GM21515 (cell line): ENCODE results near the gene GPR31.
"Not testable (repeated sequence)": the region's sequence is repeated elsewhere in the genome, so short reads cannot be mapped to it uniquely, and the experiment has no call there.

Experiments
- ATAC-seq: cut with Tn5 transposase; IDR thresholded peaks from one replicate; pipeline ENCODE4 v1.9.1; 2021; ENCODE audit not compliant: unreplicated experiment

Gene GPR31

DNA sequence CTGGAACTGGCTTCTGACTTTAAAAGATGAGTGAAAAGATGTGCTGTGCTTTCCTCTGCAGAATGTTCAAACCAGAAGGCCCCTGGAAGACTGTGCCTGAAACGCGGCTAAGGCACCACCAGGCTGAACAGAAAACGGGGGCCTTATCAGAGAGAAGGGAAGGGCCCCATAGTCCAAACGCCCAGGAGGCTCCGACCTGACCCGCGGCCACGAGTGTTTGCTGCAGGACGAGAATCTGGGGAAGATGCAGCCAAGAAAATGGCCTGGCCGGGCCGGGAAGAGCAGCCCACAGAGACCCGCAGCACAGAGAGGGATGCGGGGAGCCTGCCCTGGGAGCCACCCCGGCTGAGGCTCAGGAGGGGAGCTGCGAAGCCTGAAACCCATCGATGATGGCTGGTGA lies 10.5 kb upstream of the GPR31 start:
- ATAC-seq: not testable (repeated sequence)

DNA sequence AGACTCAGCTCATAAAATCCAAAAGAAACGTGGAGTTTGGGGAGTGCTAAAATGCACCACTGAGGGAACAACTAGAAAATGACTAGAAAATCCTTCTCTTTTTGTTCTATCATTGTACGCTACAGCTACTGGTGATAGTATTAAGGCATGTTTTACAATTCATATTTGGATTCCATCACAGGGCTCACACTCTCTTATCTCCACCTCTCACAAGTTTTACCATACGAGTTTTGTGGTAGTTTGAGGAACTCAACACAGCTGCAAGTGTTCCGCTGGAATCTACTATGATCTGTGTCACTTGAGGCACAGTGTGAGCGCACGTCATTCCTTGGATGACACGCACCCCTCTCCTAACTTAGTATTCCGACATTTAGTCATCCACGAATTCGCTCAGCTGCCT lies 9.9 kb upstream of the GPR31 start:
- not testable (repeated sequence) for ATAC-seq

DNA sequence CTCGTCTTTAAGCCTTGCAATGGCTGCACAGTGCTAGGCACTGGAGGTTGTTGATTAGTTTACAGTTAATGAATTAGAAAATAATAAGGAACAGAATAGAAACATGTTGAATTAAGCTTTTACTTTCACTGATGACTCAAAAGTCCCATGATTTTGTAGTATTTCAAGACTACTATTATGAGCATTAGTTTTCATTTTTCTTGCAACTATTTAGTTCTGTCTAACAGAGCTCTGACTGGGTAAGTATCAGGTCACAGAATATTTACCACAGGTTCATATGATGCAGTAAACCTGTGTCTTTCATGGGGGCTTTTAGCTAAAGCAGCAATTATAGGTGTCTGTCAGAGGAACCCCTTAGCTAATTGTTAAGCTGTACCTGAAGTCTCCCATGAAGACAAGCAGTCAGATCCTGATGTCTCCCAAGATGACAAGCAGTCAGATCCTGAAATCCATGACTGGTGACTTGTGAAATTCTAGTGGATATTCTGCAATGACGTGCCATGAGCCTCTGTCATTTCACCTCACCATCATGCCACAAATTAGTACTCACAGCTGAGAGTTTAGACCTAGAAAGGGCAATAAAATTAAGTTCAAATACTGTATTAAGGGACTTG lies 8.2 kb upstream of the GPR31 start:
- no peak for ATAC-seq

DNA sequence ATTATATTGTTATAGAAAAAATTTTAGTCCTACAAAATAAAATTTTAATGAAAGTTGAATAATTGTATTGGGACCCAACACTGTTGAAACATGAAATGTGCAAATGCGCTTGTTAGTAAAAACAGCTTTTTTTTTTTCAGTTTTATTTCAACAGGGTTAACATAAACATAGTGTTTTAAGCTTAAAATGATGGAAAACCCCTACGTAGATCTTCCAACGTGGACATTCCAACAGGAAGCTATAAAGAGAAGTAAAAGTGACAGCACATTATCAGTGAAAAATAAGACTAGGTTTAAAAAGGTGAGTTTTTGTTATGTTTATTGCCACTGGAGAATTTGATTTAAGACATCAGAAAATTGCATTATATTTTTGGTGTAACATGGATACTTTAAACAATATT lies 6.5 kb upstream of the GPR31 start:
- ATAC-seq: no peak

DNA sequence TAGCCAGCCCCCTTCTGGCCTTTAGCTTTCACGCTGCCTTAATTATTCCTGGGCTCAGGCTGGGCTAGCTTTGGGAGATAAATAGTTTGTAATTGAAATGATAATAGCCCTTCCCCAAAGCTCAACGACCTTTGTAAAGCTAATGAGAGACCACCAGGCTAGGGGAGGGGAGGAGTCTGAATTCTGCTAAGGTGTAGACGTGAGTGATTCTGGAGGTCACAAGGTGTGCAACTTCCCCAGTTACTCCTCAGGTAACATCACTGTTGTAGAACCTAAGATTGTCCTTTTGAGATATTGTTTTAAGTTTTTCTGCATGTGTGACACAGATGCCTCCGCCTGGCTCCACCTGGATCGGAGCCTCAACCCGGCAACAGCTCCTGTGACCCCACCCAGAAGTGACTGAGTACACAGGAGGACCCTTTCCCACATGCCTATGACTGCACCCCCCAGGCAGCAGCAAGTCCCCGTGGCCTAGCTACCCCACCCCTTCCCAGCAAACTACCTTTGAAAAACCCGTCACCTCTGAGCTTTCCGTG lies 5.8 kb upstream of the GPR31 start:
- no peak for ATAC-seq

DNA sequence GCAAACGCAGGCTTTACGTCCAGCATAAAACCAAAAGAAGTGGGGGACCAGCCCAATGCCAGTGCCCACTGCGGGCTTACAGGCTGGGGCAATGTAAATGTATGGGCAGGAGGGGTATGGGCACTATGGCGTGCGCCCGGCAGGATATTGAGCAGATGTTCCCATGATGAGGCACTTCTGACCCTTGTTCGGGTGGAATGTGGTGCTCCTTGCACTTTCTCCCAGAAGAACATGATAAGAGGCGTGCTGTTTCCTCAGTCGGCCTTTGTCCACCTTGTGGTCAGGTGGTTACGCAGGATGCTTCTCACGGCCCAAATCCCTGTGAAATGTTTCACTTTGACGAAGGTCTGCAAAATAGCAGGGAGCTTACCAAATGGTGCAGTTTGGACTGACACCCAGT lies 4.8 kb upstream of the GPR31 start:
- no peak for ATAC-seq

DNA sequence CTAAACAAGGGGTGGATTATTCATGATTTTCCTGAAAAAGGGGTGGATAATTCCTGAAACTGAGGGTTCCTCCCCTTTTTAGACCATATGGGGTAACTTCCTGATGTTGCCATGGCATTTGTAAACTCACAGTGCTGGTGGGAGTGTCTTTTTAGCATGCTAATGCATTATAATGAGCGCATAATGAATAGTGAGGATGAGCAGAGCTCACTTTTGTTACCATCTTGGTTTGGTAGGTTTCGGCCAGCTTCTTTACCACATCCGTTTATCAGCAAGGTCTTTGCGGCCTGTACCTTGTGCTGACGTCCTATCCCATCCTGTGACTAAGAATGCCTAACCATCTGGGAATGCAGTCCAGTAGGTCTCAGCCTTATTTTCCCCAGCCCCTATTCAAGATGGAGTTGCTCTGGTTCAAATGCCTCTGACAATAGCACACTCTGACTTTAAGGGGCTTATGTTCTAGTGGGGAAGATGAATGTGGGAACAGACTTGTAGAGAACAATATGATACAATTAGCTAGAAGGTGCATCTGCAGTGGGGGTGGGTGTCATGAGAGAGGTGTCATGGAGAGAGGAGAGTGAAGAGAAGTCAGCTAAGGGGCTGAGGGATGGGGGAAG lies 4.2 kb upstream of the GPR31 start:
- no peak for ATAC-seq

DNA sequence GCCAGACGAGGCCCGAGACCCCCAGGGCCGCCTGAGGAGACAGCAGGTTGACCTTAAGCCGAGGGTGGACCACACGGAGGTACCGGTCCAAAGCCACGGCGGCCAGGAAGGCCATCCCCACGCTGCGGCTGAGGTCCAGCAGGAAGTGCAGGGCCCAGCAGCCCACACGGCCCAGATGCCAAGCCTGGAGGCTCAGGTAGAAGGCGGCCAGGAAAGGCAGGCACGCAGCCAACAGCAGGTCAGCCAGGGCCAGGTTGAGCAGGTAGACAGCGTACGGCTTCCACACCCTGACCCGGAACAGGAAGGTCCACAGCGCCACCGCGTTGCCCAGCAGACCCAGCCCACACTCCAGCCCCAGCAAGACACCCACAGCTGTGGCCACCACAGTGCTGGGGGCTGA lies 366 bp downstream of the GPR31 start:
- ATAC-seq: no peak

DNA sequence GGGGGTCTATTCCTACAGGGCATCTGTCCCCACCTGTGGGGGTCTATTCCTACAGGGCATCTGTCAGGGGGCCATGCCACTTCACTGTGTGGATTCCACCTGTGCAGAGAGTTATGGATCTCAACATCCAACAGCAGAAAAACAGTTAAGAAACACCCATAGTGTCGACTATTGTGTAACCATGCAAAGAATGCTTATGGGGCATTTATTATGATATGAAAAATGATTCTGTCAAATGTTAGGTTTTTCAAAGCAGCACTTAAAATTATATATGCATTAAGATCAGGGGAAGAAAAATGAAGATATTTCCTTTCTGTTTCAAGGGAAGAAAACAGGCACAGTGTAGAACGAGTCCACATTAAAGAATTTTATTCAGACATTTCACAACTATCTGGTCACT lies 2.9 kb downstream of the GPR31 start:
- no peak for ATAC-seq

DNA sequence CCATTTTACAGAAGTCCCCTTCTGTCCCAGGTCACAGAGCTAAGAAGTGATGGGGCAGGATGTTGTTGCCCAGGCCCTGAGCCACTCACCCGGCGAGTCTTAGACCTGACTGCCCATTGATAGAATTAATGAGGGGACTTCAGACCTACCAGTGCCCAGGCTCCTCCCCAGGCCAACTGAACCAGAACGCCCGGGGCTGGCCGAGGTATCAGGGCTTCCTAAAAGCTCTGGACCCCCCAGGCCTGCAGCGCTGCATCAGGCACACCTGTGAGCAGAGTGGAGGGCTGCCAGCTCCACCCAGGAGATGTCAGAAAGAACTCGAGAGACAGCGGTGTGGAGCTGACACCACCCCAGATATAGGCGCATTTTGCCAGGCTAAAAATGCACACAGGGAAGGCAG lies 3.5 kb downstream of the GPR31 start:
- ATAC-seq: no peak

DNA sequence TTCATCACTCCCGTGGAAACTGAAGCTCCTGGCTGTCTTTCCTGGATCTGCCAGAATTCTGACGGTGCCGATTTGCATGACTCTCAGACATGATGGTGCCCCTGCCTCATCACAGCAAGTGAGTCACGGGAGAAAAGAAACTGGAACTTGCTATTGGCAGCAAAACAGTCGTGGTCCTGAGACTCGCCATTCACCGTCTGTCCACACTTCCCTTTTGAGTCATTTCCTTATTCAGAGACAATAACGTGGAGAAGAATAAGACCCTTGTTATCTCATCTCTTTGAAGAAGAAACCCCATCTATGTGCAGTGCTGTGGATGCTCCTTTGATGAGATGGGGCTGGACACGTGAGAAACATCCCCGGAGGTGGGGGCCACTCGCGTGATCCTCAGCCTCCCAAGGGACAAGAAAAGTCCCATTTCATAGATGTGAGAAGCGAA lies 4.2 kb downstream of the GPR31 start:
- peak; percentile 48 for ATAC-seq

DNA sequence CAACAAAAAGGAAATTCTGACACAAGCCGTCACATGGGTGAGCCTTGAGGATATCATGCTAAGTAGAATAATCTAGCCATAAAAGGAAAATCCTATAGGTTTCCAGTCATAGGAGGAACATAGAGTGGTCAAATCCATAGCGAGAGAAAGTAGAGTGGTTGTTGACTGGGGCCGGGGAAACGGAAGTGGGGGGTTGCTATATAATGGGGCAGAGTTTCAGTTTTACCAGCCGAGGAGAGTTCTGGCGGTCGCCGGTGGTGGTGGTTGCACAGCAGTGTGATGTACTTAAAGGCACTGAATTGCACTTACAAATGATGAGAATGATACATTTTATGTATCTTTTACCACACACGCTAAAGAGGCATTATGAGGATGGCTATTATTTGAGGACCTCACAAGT lies 4.9 kb downstream of the GPR31 start:
- ATAC-seq: peak; percentile 43

DNA sequence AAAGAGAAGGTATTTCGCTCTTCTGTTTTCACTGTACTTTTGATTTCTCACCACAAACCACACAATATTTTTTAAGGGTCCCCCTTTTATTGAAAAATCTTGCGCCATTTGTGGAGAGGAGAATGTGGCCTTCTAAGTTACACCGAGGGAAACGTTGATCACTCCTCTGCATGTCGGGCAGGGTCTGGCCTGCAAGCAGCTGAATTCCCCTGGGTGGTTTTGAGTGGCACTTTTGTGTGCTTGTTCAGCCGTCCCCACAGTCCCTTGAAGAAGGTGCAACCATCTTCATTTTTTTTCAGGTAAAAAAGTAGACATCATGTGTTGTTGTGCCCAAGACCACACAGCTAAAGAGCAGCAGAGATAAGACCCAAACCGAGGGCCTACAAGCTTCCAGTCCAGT lies 6.1 kb downstream of the GPR31 start:
- ATAC-seq: peak; percentile 19

DNA sequence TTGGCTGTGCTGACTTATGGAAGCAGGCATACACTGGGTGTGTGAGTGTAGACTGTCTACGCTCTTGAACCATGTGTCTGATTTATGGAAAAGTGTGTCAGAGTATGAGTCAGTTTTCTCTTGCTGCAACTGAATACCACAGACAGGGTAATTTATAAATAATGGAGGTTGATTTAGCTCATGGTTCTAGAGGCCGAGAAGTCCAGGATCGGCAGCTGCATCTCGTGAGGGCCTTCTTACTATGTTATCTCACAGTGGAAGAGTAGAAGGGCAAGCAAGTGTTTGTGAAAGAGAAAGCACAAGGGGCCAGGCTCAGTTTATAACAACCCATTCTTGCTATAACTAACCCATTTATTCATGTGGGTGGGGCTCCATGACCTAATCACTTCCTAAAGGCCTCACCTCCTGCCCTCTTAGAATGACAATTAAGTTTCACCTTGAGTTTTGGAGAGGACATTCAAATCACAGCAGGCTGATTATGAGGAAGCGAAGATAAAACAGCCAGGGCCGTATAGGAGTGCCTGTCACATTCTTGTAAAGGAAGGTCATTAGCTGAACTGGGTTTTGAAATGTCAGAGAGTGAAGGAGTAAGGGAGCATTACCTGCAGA lies 6.7 kb downstream of the GPR31 start:
- ATAC-seq: peak; percentile 54

DNA sequence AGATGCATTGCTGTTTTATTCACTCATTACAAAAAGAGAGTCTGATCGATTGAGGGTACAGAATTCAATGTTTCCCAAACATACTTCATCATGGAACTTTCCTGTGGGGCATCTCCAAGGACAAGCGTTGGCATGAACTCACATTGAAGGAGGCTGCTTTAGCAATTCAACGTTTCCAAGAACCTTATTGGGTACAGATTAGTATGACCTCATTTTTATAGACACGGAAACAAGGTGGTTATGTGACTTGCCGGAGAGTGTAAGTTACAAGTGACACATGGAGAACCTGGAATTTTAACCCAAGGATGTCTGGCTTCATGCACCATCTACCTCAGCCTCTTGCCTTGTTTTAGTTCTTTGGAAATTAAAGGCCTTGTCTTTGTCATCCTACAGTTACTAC lies 8.8 kb downstream of the GPR31 start:
- ATAC-seq: no peak

DNA sequence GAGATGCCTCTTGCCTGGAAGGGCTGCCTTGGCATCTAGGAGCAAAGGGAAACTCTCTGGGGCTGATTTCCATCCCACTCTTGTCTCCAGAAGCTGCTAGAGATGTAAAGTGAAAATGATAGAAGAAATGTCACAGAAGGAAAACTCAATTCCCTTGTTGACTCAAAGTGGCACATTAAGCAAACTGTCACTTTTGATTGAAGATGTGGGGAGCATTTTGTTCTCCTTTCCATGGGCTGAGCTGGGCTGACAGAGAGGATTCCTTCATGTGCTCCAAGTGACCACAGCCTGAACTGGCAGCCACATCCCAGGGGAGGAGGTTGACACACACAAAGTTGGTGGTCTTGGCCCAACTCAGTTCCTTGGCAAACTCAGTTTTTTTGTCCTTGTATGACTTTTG lies 9.8 kb downstream of the GPR31 start:
- ATAC-seq: no peak

DNA sequence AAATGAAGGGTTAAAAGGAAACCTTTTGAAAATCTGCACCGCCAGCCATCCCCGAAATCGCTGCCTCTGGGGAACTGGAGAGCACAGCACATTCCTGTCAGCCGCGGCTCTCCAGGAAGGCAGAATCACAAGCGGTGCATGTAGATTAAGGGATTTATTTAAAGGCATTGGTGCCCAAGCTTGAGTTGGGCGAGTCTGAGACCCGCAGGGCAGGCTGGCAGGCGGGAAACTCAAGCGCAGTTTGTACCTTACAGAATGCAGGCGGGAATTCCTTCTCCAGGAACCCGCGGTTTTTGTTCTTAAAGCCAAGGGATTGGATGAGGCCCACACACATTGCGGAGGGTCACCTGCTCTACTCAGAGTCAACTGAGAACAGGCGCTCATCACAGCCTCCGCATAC lies 10.8 kb downstream of the GPR31 start:
- no peak for ATAC-seq

DNA sequence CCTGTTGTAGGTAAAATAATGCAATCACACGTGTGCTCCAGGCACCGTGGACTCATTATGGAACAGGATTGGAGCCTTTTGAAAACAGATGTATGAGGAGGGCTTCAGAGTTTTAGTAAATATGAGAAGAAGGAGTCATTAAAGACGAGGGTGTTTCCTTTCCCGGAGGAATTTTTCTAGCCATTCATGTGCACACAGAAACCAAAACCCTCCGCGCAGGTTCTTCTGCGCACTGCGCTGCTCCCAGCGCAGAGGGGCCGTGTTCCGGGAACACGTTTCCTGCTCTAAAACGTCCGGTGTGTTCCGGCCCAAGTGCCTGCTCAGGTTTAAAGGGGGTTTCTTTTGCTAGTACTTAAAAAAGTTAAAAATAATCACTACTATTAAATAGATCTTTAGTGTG lies 11.6 kb downstream of the GPR31 start:
- ATAC-seq: no peak

DNA sequence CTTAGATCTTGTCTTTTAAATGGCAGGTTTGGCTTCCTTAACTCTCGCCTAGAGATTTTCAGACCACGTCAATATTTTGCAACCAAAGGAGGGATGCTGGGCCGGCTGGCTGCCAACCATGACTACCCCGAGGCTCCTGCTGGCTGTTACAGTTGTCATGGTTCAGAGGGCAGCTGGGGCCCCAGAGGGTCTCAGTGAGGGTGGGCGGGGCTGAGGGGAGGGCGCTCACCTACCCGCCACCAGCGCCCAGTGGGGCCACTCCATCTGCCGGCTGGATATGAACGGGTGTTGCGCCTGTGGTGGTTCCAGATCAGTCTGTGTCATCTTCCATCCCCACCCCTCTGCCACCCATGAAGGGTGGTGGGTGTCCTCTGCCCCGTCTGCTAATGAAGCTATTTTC lies 12.3 kb downstream of the GPR31 start:
- ATAC-seq: no peak

DNA sequence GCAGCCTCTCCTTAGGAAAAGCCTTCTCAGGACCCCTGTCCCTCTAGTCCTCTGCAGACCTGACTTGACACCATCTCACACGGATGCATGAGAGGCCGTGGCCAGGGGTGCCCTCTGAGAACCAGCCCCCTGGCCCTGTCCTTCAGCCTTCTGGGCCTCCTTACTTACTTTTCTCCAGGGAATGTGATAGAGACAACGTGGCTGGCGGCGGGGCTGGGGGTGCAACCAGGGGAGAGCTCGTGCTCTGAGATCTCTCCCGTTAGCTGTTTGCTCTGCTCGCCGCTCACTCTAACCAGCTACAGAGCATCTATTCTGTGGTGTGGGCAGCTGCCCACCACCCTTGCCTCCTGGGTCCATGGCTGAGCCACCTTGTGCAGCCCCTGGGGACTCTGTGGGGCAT lies 14.7 kb downstream of the GPR31 start:
- no peak for ATAC-seq

DNA sequence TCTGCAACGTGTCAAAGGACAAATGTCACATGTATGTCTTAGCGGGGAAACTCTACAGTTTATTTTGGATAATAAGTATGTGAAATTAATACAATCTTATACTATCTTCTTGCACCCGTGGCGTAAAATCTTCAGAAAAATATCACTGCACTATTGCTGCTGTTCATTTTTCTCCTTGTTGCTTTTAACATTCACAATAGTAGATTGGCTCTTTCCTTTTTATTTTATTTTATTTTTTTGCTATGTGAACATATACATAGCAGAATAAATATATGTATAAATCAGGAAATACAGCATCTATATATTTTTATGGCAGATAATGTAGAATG lies 15.4 kb downstream of the GPR31 start:
- no peak for ATAC-seq

DNA sequence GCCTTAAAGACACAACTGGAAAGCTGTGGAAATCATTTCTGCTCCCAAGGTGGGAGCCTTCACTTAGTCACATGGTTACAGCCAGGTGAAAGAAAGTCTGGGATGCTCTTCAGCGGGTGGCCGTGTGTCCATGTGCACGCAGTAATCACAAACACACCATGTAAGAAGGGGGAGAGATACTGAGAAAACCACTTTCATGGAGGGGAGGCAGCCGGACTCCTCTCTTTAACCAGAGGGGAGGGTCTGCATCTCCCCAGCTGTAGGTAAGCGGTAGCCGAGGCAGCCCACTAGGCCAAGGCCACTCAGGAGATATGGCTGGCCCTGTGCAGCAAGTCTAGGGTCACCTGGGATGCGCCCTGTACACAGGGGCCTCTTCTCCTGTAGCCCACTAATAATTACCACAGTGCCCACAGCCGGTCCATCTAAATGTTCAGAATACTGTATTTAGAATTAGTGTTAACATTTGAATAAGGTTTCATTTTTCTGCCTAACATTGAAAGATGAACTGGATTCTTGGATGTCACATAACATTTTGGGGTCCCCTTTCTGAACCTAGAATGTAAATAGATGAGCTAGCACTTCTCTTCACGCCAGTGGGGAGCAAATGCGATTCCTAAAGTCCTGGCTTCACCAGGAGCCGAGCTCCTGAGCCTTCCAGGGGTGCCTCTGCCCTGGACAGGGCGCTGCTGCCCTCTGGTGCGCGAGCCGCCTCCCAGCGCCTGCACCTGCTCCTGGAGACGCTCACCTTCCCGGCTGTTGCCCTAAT lies 15.9 kb downstream of the GPR31 start:
- ATAC-seq: peak; percentile 57
